OCI-LY7 (cell line): ENCODE results near the gene PDSS1. TPM values are rescaled to one million over a fixed set of nuclear protein-coding genes. Genes with fewer than 3 reads are reported as not detected.

Experiments
- BruUV-seq: library from RNA; stranded (reverse); fragments of 400-500 nt; replicated peaks from 2 replicates; lab custom pipeline; 2021; lab: Mats Ljungman, UMichigan
- CTCF ChIA-PET: fragments of 300-600 bp; sonication (Branson Sonifier 250); formaldehyde crosslinking; loops from one replicate; lab custom pipeline; 2022; ENCODE audit warnings: antibody characterized with exemption; ENCODE audit not compliant: unreplicated experiment; lab: Charles Lee
- POLR2A ChIA-PET: fragments of 300-600 bp; sonication (Branson Sonifier 250); formaldehyde crosslinking; loops from one replicate; lab custom pipeline; 2022; ENCODE audit warnings: antibody characterized with exemption; lab: Charles Lee
- DNase-seq: peaks from one replicate; pipeline ENCODE4 v3.0.0-alpha.2; 2015; ENCODE audit warnings: low spot score
- H2AFZ ChIP-seq: fragments of 200-600 bp; sonication (generic), shearing (Covaris generic); 2 replicates; pipeline ENCODE4 v1.6.1; 2014; ENCODE audit warnings: mild to moderate bottlenecking, antibody characterized with exemption, low read length, moderate library complexity
- H3K27ac ChIP-seq: fragments of 200-600 bp; sonication (generic); 2 replicates; pipeline ENCODE4 v1.5.1; 2014; ENCODE audit warnings: mixed run types, low read depth, mild to moderate bottlenecking, moderate library complexity, low read length, inconsistent platforms; ENCODE audit not compliant: poor library complexity, severe bottlenecking
- H3K36me3 ChIP-seq: fragments of 200-600 bp; sonication (generic); 2 replicates; pipeline ENCODE4 v1.6.1; 2014; ENCODE audit warnings: mild to moderate bottlenecking, antibody characterized with exemption, low read length, moderate library complexity, mixed read lengths; ENCODE audit not compliant: insufficient read depth
- H3K4me1 ChIP-seq: fragments of 200-600 bp; sonication (generic); 2 replicates; pipeline ENCODE4 v1.5.1; 2014; ENCODE audit warnings: mild to moderate bottlenecking, low read length; ENCODE audit not compliant: insufficient read depth, poor library complexity, severe bottlenecking
- H3K4me2 ChIP-seq: fragments of 200-600 bp; sonication (generic); 2 replicates; pipeline ENCODE4 v1.6.1; 2014; ENCODE audit warnings: mild to moderate bottlenecking, low read length
- H3K4me3 ChIP-seq: fragments of 200-600 bp; sonication (generic); 2 replicates; pipeline ENCODE4 v1.5.1; 2014; ENCODE audit warnings: mild to moderate bottlenecking, low read depth, low read length; ENCODE audit not compliant: poor library complexity, severe bottlenecking
- H3K79me2 ChIP-seq: fragments of 200-600 bp; sonication (generic); 2 replicates; pipeline ENCODE4 v1.6.1; 2016; ENCODE audit warnings: low read depth, mild to moderate bottlenecking, low read length, moderate library complexity, mixed read lengths; ENCODE audit not compliant: insufficient read depth
- H3K9me2 ChIP-seq: fragments of 200-600 bp; sonication (generic); 2 replicates; pipeline ENCODE4 v1.6.1; 2016; ENCODE audit warnings: mild to moderate bottlenecking, low read length, mixed read lengths; ENCODE audit not compliant: insufficient read depth
- H3K9me3 ChIP-seq: fragments of 200-600 bp; sonication (generic); 2 replicates; pipeline ENCODE4 v1.6.1; 2014; ENCODE audit warnings: mild to moderate bottlenecking, mixed run types, low read length, mixed read lengths
- H4K20me1 ChIP-seq: fragments of 200-600 bp; sonication (generic); 2 replicates; pipeline ENCODE4 v1.6.1; 2014; ENCODE audit warnings: mild to moderate bottlenecking, antibody characterized with exemption, low read length, moderate library complexity, mixed read lengths; ENCODE audit not compliant: insufficient read depth
- CTCF ChIP-seq: fragments of 200-600 bp; sonication (generic); conservative IDR thresholded peaks from 2 replicates; pipeline ENCODE4 v1.5.1; 2014; ENCODE audit warnings: mild to moderate bottlenecking, antibody characterized with exemption, low read length, moderate library complexity, mixed read lengths
- EZH2phosphoT487 ChIP-seq: fragments of 200-600 bp; sonication (generic); IDR thresholded peaks from 2 replicates; pipeline ENCODE4 v1.6.1; 2018; ENCODE audit warnings: low read depth, borderline replicate concordance, mild to moderate bottlenecking, mixed run types, antibody characterized with exemption, low read length, moderate library complexity, mixed read lengths
- intact Hi-C: fragments of 100-400 bp; cut with micrococcal nuclease; formaldehyde crosslinking; loops from one replicate; pipeline ENCODE4 v1.10.0; 2022; ENCODE audit not compliant: unreplicated experiment
- total RNA-seq, 2 experiments: library from RNA; depleted of rRNA in 1 of 2; stranded (reverse); fragments of >200 nt in 1 of 2; shearing (Covaris generic) in 1 of 2; gene quantifications; 2 replicates each; pipeline ENCODE4 v1.2.3, GENCODE V29; 2014 to 2022

PDSS1 gene
- total RNA-seq, 2 experiments from 2014 or later: 16.9 to 20.4 TPM

GRCh38 chr10:26727005-26727404 lies 29.5 kb downstream of the PDSS1 start:
- no peaks in the 10 kb centered on the region for H3K9me3 ChIP-seq
- intact Hi-C loops: loop anchor here (2.0 to 5.0 kb wide), 2 partner anchors 120 to 392 kb away; no protein-coding TSS in a partner anchor
- H2AFZ ChIP-seq: no peak overlapping the region
- H3K27ac ChIP-seq: no peak overlapping the region
- TF ChIP-seq EZH2phosphoT487 (no peak), CTCF (no peak)
- no peak overlapping the region for H3K4me2 ChIP-seq
- H4K20me1 ChIP-seq: no peaks in the 10 kb centered on the region
- ChIA-PET POLR2A (interaction anchor here (0.9 to 1.7 kb wide), 3 partner anchors 149 to 403 kb away, joined by 3 to 9 read pairs (median 3); no protein-coding TSS in a partner anchor), CTCF (interaction anchor here (1.6 to 2.1 kb wide), 2 partner anchors 134 to 155 kb away, joined by 9 to 10 read pairs; no protein-coding TSS in a partner anchor)
- H3K79me2 ChIP-seq: no peaks in the 10 kb centered on the region
- H3K36me3 ChIP-seq: peaks cover 92% of the 10 kb centered on the region
- DNase-seq: no peak
- no peak overlapping the region for H3K4me3 ChIP-seq
- H3K4me1 ChIP-seq: peaks cover 11% of the 10 kb centered on the region
- H3K9me2 ChIP-seq: no peaks in the 10 kb centered on the region
- BruUV-seq: no TSS peak

- H3K4me2 ChIP-seq: no peak overlapping the region
- H4K20me1 ChIP-seq: no peaks in the 10 kb centered on the region
- H3K79me2 ChIP-seq: no peaks in the 10 kb centered on the region
- intact Hi-C loops: loop anchor here (5.0 kb wide), 1 partner anchor 122 kb away; no protein-coding TSS in a partner anchor
- H3K9me2 ChIP-seq: no peaks in the 10 kb centered on the region
- DNase-seq: no peak
- no peak overlapping the region for H3K27ac ChIP-seq
- no TSS peak for BruUV-seq
- H2AFZ ChIP-seq: no peak overlapping the region
- ChIA-PET CTCF (no interaction called here), POLR2A (interaction anchor here (0.6 to 1.0 kb wide), 5 partner anchors 11 to 152 kb away, joined by 3 to 4 read pairs (median 4); no protein-coding TSS in a partner anchor)
- H3K4me3 ChIP-seq: no peak overlapping the region
- peaks cover 96% of the 10 kb centered on the region for H3K36me3 ChIP-seq
- H3K9me3 ChIP-seq: no peaks in the 10 kb centered on the region
- H3K4me1 ChIP-seq: peaks cover 15% of the 10 kb centered on the region
- TF ChIP-seq CTCF (peak; percentile 63), EZH2phosphoT487 (no peak)
These were observed 31.5 kb downstream of the PDSS1 start for GRCh38 chr10:26728957-26729356.

GRCh38 chr10:26729395-26729794 lies 31.9 kb downstream of the PDSS1 start:
- BruUV-seq: no TSS peak
- intact Hi-C loops: loop anchor here (5.0 kb wide), 1 partner anchor 122 kb away; no protein-coding TSS in a partner anchor
- ChIA-PET CTCF (no interaction called here), POLR2A (interaction anchor here (0.6 to 0.7 kb wide), 4 partner anchors 33 to 507 kb away, joined by 3 to 4 read pairs (median 3); no protein-coding TSS in a partner anchor)
- H3K27ac ChIP-seq: no peak overlapping the region
- no peaks in the 10 kb centered on the region for H3K79me2 ChIP-seq
- H3K4me2 ChIP-seq: no peak overlapping the region
- H4K20me1 ChIP-seq: no peaks in the 10 kb centered on the region
- no peak for DNase-seq
- TF ChIP-seq CTCF: no peak
- H3K36me3 ChIP-seq: peaks cover 96% of the 10 kb centered on the region
- H3K4me1 ChIP-seq: peaks cover 15% of the 10 kb centered on the region
- no peak overlapping the region for H3K4me3 ChIP-seq
- H3K9me2 ChIP-seq: no peaks in the 10 kb centered on the region
- H2AFZ ChIP-seq: no peak overlapping the region
- H3K9me3 ChIP-seq: no peaks in the 10 kb centered on the region
